Type B pancreatic cell (in vitro differentiated cells): ENCODE measurements around the gene TREX2. TPM values are rescaled to one million over a fixed set of nuclear protein-coding genes. Genes with fewer than 3 reads are reported as not detected.

Source experiments
- DNase-seq: peaks from one replicate; pipeline ENCODE4 v3.0.0; 2021; ENCODE audit warnings: mixed read lengths; ENCODE audit not compliant: unreplicated experiment; ENCODE audit errors: extremely low spot score
- H3K27ac Mint-ChIP-seq: 2 replicates; pipeline ENCODE4 v1.8.0; 2021; ENCODE audit warnings: mild to moderate bottlenecking, mixed read lengths
- H3K27me3 Mint-ChIP-seq: 2 replicates; pipeline ENCODE4 v1.8.0; 2021; ENCODE audit warnings: mixed read lengths
- H3K36me3 Mint-ChIP-seq: 2 replicates; pipeline ENCODE4 v1.8.0; 2021; ENCODE audit warnings: mixed read lengths
- H3K4me1 Mint-ChIP-seq: one replicate; pipeline ENCODE4 v1.8.0; 2021; ENCODE audit warnings: mixed read lengths; ENCODE audit not compliant: unreplicated experiment
- H3K4me3 Mint-ChIP-seq: 2 replicates; pipeline ENCODE4 v1.8.0; 2021; ENCODE audit warnings: mild to moderate bottlenecking, mixed read lengths
- H3K9me3 Mint-ChIP-seq: 2 replicates; pipeline ENCODE4 v1.8.0; 2021; ENCODE audit warnings: mixed read lengths
- CTCF ChIP-seq: fragments of 200-600 bp; sonication (generic); conservative IDR thresholded peaks from 2 replicates; pipeline ENCODE4 v1.5.0; 2021; ENCODE audit warnings: antibody characterized with exemption, mild to moderate bottlenecking
- total RNA-seq: library from RNA; stranded (reverse); gene quantifications from 2 replicates; pipeline ENCODE4 v1.2.1, GENCODE V29; 2021; ENCODE audit warnings: low replicate concordance

Gene TREX2
- total RNA-seq, 1 donor from 2014 or later = 0.72 TPM

GRCh38 chrX:153396320-153397195 is 49.3 kb downstream of the TREX2 start:
- Mint-ChIP-seq H3K36me3 (no peaks in the 10 kb centered on the region), H3K27ac (no peak overlapping the region), H3K9me3 (no peaks in the 10 kb centered on the region), H3K4me1 (peaks cover 4% of the 10 kb centered on the region), H3K27me3 (no peaks in the 10 kb centered on the region), H3K4me3 (no peak overlapping the region)
- no peak for TF ChIP-seq CTCF
- DNase-seq = no peak

- Mint-ChIP-seq H3K27me3 (no peaks in the 10 kb centered on the region), H3K36me3 (no peaks in the 10 kb centered on the region), H3K27ac (no peak overlapping the region), H3K4me3 (no peak overlapping the region), H3K4me1 (peaks cover 4% of the 10 kb centered on the region), H3K9me3 (no peaks in the 10 kb centered on the region)
- DNase-seq = no peak
- no peak for TF ChIP-seq CTCF
Observed at GRCh38 chrX:153395613-153396319, 50.1 kb downstream of the TREX2 start.

DNA sequence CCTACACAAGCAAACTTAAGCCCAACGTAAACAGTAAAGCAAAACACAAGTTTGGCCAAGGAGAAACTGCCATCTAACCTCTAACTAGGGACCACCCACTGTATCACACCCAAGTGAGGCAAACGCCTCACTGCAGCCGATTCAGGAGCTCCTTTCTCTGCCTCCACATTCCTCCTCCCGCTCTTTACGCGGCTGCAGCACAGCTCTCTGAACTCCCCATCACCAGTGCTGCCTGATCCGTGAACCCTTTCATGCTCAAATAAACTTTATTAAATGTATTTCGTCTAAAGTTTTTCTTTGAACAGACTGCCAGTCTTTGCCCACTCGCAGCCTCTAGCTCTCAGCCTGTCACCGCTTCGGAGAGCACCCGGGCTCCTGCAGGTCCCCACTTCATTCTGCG is 51.2 kb downstream of the TREX2 start:
- Mint-ChIP-seq H3K36me3 (no peaks in the 10 kb centered on the region), H3K4me1 (peaks cover 4% of the 10 kb centered on the region), H3K27ac (no peak overlapping the region), H3K4me3 (no peak overlapping the region), H3K27me3 (no peaks in the 10 kb centered on the region), H3K9me3 (no peaks in the 10 kb centered on the region)
- no peak for DNase-seq
- no peak for TF ChIP-seq CTCF

Other genes starting within 250 kb of the TREX2 start
- not detected in 2 replicates for gene PNMA6F, start 124.3 kb downstream of the TREX2 start, total RNA-seq
- gene ZNF275, start 111.9 kb downstream of the TREX2 start, total RNA-seq = 7.4 and 11.9 TPM in 2 replicates
- gene PNMA6E, start 44.7 kb downstream of the TREX2 start, total RNA-seq = not detected in 2 replicates
- 0.26 and 0.41 TPM in 2 replicates for gene ZFP92, start 34.6 kb downstream of the TREX2 start, total RNA-seq
- gene HAUS7, start 24.5 kb upstream of the TREX2 start, total RNA-seq = 19.6 and 32.5 TPM in 2 replicates
- 2.7 and 29.6 TPM in 2 replicates for gene BGN, start 48.9 kb upstream of the TREX2 start, total RNA-seq
- 0.26 and 0.43 TPM in 2 replicates for gene ATP2B3, start 71.6 kb upstream of the TREX2 start, total RNA-seq
- gene CCNQ, start 153.1 kb upstream of the TREX2 start, total RNA-seq = 19.0 and 19.9 TPM in 2 replicates
- 5.8 and 9.5 TPM in 2 replicates for gene DUSP9, start 201.1 kb upstream of the TREX2 start, total RNA-seq
- gene PNCK, start 227.8 kb upstream of the TREX2 start, total RNA-seq = 2.2 and 3.7 TPM in 2 replicates
- gene SLC6A8, start 241.9 kb upstream of the TREX2 start, total RNA-seq = 19.9 and 56.8 TPM in 2 replicates